Midbrain (tissue), 1 donor: ENCODE results near the gene SPINK14.

Experiments used
- DNase-seq: peaks from one replicate; lab custom pipeline; 2025; lab: John Stamatoyannopoulos, UW

Gene SPINK14

DNA sequence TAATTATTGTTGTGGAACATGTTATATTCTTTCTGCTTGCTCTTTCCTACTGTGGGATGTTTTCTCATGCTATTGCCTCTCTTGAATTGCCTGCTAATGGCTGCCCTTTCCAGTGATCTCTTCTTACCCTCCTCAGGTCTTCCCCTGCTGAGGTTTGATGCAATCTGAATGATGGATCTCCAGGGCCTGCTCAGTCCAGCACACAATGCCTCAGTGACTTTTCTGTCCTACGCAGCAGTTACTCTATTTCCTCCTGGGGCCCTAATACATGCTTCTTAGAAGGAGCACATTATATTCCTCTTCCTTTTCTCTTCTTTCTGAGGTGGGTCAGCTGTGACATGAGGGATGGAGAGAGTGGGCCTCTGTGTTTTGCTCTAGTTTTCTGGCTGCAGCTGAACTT is at the start of gene SPINK14:
Gene SPINK14, plus strand, starts transcription at position 301 of the 400 bp plus-strand sequence. CDS start 1,187 bp downstream, outside the sequence.
- DNase-seq, result no peak

- no peak for DNase-seq
Measured at GRCh38 chr5:148120317-148120716, 48.0 kb upstream of the SPINK14 start.

DNA sequence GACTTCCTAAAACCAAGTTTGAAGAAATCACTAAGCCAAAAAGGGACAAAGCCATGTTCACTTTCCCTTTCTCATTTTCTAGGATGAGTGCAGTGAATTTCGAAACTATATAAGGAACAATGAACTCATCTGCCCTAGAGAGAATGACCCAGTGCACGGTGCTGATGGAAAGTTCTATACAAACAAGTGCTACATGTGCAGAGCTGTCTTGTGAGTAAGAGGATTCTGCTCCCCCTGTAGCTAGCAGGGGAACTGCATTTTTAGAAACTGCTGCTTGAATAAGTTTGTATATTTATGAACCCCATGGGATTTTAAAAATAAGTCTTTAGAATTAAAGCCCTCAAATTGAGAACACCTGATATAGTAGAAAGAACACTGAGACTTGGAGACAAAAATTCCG is 42.7 kb upstream of the SPINK14 start:
- DNase-seq, result no peak

GRCh38 chr5:148135091-148136048 is 33.0 kb upstream of the SPINK14 start:
- DNase-seq, result no peak

GRCh38 chr5:148140846-148141245 is 27.5 kb upstream of the SPINK14 start:
- no peak for DNase-seq

DNA sequence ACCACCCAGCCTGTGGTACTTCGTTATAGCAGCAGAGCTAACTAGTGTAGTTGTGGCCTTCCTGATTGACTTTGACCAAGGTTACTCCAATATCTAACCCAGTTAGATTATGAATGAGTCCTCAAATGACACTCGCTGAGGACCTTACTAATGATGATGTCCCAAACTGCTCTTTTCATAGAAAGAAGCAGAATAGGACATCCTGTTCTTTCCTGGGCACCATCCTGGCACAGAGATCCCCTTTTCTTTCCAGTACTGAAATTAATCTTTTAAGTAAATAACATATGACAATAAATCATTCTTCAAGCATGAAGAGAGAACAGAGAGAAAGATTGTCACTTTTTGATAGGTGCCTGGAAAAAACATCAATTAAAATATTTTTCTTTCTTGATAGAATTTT is 26.7 kb upstream of the SPINK14 start:
- no peak for DNase-seq

- no peak for DNase-seq
Measured at GRCh38 chr5:148145916-148146315, 22.4 kb upstream of the SPINK14 start.

- DNase-seq, result no peak
Measured at GRCh38 chr5:148146487-148146886, 21.9 kb upstream of the SPINK14 start.

DNA sequence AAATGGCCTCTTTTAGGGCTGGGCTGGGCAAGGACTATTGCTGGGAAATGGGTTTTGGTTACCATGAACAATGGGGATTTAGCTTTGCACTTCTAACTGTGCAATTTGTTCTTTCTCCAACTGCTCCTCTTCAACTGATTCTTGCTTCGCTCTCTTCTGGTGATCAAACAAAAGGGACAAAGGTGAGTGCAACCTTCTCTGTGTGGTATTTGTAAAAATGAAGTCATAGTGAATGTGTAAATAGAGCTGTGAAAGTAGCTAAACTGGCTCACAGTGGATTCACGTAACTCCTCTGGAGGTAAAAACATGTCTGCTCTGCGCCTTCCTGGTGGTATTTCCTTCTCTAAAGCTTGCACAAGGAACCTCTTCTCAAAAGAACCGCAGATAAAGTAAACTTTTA is 20.9 kb upstream of the SPINK14 start:
- DNase-seq, result no peak

DNA sequence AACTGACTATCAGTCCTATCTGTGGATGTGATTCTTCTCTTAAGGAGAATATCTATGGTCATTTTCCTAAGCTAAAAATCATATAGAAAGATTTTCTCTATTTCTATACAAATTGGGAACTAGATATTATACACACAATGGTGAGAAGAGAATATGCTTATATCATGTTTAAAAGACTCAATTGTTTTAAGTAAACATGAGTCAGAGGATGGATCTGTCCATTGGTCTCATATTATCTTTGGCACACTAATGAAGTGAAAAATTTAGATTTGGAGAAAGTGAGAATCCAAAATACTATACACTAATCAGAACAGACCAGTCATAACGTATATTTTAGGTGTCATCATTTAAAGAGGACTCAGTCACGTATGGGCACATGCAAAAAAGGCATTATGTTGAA is 16.5 kb upstream of the SPINK14 start:
- no peak for DNase-seq

DNA sequence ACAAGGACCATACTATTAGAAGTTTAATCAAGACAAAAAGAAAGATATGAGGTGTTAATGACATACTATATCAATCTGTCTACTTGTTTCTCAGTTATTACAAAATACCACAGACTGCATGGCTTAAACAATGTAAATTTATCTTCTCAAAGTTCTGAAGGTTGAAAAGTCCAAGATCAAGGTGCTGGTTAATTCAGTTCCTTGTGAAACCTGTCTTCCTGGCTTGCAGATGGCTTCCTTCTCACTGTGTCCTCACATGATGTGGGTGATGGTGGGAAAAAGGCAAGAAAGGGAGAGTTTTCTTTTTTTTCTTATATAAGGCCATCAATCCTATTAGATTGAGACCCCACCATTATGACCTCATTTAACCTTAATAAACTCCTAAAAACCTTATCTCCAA is 15.6 kb upstream of the SPINK14 start:
- no peak for DNase-seq

DNA sequence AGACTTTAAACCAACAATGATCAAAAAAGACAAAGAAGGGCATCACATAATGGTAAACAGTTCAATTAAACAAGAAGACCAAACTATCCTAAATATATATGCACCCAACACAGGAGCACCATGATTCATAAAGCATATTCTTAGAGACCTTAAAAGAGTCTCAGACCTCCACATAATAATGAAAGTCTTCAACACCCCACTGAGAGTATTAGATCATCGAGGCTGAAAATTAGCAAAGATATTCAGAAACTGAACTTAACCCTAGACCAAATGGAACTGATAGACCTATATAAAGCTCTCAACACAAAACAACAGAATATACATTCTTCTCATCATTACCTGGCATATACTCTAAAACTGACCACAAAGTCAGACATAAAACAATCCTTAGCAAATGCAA is 11.7 kb upstream of the SPINK14 start:
- DNase-seq, result no peak

DNA sequence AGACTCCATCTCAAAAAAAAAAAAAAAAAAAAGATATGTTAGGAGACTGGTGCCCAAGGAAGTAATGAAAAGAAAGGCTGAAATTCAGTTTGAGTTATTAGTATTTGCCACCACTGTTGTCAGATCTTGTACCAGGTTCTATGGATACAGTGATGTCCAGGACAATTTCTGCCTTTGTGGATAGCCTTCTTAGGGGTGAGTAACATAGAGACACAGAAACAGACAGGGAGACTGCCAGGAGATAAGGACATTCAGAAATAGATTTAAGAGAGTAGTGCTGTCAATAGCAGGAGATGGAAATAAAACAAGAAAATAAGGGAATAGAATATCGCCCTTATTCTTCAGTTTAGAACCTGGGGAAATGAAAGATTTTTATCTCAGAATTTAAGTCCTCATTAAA is 6.3 kb upstream of the SPINK14 start:
- no peak for DNase-seq

- DNase-seq, result no peak
Measured at GRCh38 chr5:148163345-148163744, 5.0 kb upstream of the SPINK14 start.

DNA sequence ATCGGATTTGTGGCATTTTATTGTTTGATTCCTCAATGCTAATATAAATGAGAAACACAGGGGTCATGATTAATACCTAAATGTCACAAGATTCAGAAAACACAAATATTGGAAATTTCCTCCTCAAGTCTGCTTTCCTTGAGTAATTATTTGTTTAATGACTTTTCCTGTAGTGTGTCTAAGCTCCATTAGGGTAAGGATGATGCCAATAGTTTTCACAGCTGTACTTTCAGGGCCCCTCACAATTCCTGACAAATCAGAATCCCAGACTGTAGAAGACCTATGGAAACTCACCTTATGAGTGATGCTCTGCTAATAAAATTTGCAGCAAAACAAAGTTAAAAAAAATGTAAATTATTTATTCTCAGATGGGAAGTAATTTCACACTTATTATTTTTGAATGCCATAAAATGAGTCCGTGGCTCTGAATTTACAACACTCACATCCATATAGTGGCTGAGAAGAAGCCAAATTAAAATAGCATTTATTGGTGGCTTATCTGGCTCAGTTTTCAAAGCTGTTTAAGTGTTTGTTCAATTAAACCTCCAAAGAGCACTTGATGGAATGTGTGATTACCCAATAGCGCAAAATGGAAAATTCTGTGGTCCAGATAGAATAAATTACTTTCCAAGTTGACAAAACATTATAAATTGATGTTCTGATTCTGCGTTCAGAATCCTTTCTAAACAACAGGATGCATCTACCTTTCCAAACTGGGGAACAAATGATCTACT is 1.6 kb upstream of the SPINK14 start:
- DNase-seq, result no peak

DNA sequence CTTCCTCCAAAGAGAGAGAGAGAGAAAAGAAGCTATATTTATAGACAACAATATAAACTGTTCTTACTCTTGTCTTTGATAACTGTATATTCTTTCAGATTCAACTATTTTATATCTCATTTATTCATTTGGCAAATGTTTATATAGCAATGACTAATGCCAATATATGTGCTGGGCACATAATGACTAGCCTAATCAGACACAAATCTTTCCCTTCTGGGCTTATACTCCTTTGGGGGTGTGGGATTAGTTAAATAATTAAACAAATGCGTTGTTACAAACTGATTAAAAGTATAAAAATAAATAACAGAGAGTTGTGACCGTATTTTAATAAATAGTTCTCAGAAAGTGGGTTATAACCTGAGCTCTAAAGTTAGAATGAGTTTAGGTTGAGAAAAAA is 4.0 kb downstream of the SPINK14 start:
- no peak for DNase-seq

DNA sequence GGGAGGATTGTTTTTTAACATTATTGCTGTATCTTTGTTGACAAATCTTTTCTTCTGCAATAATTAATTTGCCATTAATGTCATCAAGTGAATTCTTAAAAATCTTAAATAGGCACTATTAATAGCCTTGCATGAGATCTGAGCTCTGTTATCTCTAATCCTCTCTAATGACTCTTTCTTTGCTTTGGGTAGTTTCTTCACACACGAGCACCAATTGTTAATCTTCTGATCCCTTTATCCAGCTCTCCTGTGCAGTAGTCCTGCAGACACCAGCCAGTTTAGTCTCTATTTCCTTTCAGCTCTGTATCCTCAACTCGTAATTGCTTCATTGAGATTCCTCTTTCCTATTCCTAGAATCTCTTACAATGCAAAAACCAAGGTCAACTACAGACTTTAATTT is 8.1 kb downstream of the SPINK14 start:
- no peak for DNase-seq

- no peak for DNase-seq
Measured at GRCh38 chr5:148177207-148177606, 8.9 kb downstream of the SPINK14 start.

DNA sequence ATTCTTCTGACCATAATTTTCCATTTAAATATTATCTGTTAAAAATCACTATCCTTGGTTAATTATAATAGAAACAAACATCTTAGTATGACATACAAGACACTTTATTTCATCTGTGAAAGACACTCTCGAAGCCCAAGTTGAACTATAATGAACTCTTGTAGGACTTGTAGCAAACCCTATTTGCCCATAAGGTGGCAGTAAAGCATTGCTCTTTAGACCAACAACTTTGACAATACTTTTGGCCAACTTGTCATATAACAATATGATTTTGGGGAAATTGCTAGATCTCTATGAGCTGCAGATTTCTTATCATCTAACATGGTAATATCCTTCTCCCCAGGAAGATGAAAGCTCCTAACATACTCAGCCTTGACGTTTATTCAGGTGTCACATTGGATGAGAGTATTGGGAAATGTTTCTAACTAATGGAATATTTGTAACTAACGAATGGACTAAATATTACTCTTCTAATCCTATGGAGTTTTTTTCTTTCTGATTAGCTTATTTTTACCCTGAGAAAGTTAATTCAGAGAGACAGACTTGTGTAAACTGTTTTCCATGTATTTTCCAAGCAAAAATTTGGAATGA is 11.0 kb downstream of the SPINK14 start:
- DNase-seq, result peak; percentile 77

GRCh38 chr5:148186248-148187003 is 18.1 kb downstream of the SPINK14 start:
- no peak for DNase-seq

DNA sequence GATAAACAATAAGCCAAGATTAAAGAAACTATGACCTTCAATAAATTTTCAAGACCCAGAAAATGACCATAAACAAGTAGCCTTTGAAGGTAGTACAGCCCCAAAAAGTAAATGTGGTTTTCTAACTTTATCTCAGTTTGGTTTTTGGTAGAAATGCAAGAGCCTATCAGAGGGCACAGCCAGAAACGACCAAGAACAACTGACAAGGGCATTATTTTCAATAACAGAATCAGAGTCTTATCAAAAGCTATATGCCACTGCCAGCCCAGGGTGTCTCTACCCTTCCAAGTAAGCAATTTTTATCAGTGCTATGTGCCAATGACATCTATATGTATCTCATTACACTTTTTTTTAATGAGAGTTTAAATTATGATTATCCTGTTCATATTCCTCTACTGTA is 22.7 kb downstream of the SPINK14 start:
- DNase-seq, result no peak

DNA sequence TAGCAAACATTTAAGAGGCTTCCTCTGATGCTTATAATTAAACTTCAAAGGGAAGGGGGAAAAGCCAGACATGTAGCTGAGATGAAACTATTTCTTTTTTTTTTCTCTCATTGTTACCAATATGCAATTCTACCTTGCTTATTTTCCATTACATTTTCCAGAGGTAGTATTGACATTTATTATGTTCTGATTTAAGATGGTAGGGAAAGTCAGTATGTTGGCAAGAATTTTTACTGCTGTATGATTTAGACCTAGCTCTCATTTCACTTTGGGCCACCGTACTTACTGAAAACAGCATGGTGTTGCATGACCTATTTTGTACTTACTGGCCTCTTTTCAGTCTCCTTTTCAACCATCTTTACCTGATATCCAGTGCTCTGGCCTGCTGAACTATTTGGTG is 24.9 kb downstream of the SPINK14 start:
- DNase-seq, result no peak
